HG02943 (cell line): ENCODE results near the gene E2F6.

Experiments
- ATAC-seq: cut with Tn5 transposase; IDR thresholded peaks from one replicate; pipeline ENCODE4 v1.9.1; 2021; ENCODE audit warnings: mild to moderate bottlenecking, low read depth, moderate library complexity; ENCODE audit not compliant: unreplicated experiment

E2F6 gene

DNA sequence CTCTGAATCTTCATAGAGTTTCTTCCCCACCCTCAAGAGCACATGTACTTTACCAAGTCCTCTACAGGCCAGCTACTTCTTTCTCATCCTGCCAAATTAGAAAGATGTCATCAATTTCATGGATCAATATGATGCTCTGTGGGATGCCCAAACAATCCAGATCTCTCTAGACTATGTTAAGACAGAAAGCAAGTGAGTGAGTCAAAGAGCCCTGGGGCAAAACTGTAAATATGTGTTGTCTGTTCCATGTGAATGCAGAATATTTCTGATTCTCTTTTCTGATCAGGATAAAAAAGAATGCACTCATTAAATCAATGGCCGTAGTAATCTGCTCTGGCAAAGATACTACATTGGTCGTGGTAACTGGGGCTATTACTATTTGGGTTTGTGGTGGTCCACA lies 68.4 kb downstream of the E2F6 start:
- no peak for ATAC-seq

DNA sequence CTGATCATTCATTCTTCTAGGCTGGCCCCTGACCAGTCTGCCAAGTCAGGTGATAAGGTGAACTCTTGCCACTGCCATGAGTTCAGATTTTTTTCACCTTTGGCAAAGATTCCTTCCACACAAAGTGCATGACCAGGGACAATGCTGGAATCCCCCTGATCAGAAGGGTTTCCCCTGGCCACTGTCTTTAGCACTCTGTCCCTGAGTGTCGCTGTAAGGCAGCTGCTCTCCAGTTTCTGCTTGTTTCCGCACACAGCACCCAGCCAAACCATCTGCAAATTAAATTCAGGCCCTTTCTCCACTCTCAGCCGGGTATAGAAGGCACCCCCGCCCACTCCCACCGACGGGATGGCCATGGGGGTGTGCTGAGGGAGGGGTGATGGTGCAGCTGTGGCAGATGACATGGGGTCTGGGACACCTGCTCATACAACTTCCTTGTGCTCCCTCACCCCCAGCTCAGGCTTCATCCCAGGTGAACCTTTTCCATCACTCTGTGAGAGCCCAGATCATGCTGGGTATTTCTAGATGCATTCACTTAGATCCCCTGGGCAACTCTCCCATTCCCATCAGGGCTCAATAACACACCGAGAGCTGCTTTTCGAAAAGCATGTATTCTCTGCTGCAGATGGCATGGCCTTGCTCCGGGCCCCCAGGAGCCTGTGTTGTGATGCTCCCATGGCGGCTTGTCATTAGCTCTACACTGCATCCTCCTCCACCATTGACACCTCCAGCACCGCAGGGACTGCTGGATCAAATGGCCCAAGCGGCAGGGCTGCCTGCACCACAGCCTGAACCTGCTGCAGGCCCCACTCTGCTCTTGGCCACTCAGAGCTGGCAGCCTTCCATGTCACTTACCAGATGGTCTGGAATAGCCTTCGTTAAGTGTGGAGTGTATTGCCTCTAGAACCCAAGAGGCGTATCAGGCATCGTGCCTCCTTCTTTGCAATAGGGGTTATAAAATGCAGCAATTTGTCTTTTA lies 69.2 kb downstream of the E2F6 start:
- ATAC-seq: no peak

DNA sequence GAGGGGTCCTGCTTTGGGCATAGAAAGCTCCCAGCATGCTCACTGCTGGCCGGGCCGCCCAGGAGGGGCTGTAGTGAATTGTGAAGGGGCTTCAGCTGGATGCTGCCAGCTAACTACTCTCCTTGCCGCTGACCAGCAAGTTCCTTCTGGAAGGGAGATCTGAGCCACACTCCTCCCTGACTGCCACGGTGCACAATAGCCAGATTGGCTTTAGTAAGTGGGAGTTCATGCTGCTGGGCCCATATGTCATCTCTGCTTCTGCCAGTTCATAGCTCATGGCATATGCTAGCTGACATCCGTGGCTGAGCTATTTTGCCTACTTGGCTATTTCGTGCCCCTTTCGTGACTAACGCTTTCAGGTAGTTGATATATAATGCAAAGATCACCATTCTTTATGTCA lies 69.9 kb downstream of the E2F6 start:
- no peak for ATAC-seq

DNA sequence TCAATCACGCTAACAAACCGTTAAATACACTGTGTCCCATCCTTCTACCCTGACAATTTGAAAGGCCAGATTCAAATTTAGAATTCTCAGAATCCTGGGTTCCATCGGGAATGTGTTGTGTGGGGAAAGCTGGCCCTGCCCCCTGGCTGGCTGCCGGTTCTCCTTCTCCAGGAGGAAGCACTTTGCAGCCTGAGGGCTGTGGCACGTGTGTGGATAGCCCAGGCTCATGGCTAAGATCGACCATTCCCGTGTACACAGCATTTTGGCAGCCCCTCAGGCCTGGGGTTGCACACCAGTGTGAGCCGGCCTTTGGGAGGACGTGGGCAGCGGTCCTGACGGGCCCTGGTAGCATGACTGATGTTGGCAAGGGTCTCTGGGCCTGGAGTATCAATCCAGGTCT lies 70.6 kb downstream of the E2F6 start:
- ATAC-seq: no peak
